Endothelial cell of umbilical vein (primary cell): ENCODE data around the gene COTL1. TPM values are rescaled to one million over a fixed set of nuclear protein-coding genes. Genes with fewer than 3 reads are reported as not detected.

Experiments used
- BruUV-seq: library from RNA; stranded (reverse); fragments of 400-500 nt; replicated peaks from 2 replicates; lab custom pipeline; 2021; lab: Mats Ljungman, UMichigan
- CTCF ChIA-PET: fragments of 300-600, 350-600 bp; sonication (Branson Sonifier 250); formaldehyde crosslinking; loops from one replicate; lab custom pipeline; 2021; ENCODE audit warnings: antibody characterized with exemption, inconsistent platforms; lab: Charles Lee
- POLR2A ChIA-PET: fragments of 300-600, 350-600 bp; sonication (Branson Sonifier 250); formaldehyde crosslinking; loops from one replicate; lab custom pipeline; 2021; ENCODE audit warnings: antibody characterized with exemption, inconsistent platforms; lab: Charles Lee
- DNase-seq: peaks from one replicate; pipeline ENCODE4 v3.0.0-alpha.2; 2011; ENCODE audit warnings: low read depth, low spot score
- FAIRE-seq: peaks from 2 replicates; lab custom pipeline; 2011; peaks lifted over from hg19 to GRCh38; lab: Jason Lieb, UNC
- H2AFZ ChIP-seq: 2 replicates; pipeline ENCODE4 v1.6.0; 2012; ENCODE audit warnings: low read depth, low read length, control low read depth, inconsistent platforms
- H3K27ac ChIP-seq: 2 replicates; pipeline ENCODE4 v1.5.1; 2011; ENCODE audit warnings: low read depth, mild to moderate bottlenecking, control low read depth, low read length, moderate library complexity; ENCODE audit not compliant: insufficient read depth
- H3K27me3 ChIP-seq, 2 experiments: 2 replicates each; pipeline versions ENCODE4 v1.6.0 to v1.6.1; 2011; ENCODE audit warnings: low read length in 2 of 2, mixed read lengths in 1 of 2; ENCODE audit not compliant: control insufficient read depth in 2 of 2, insufficient read depth in 2 of 2
- H3K36me3 ChIP-seq, 2 experiments: 2 replicates in 1 of 2; 3 replicates in 1 of 2; pipeline ENCODE4 v1.5.1; 2011; ENCODE audit warnings: low read length in 2 of 2, mild to moderate bottlenecking in 1 of 2, moderate library complexity in 1 of 2; ENCODE audit not compliant: control insufficient read depth in 2 of 2, insufficient read depth in 2 of 2; ENCODE audit errors: extremely low read depth in 1 of 2
- H3K4me1 ChIP-seq: 3 replicates; pipeline ENCODE4 v1.5.1; 2011; ENCODE audit warnings: mild to moderate bottlenecking, low read length; ENCODE audit not compliant: control insufficient read depth, insufficient read depth; ENCODE audit errors: extremely low read depth
- H3K4me2 ChIP-seq: 2 replicates; pipeline ENCODE4 v1.6.1; 2011; ENCODE audit warnings: low read length, control low read depth, mixed read lengths; ENCODE audit not compliant: insufficient read depth
- H3K4me3 ChIP-seq, 3 experiments: fragments of 200-600 bp in 1 of 3; sonication (generic), shearing (Covaris generic) in 1 of 3; replicated peaks in 1 of 3; 2 replicates each; pipeline ENCODE4 v1.5.1; 2011 to 2016; ENCODE audit warnings: control low read depth in 3 of 3, low read length in 3 of 3, mild to moderate bottlenecking in 2 of 3, inconsistent platforms in 1 of 3, low read depth in 1 of 3, moderate library complexity in 1 of 3; ENCODE audit not compliant: insufficient read depth in 1 of 3
- H3K79me2 ChIP-seq: 2 replicates; pipeline ENCODE4 v1.6.0; 2012; ENCODE audit warnings: low read length, inconsistent platforms; ENCODE audit not compliant: control insufficient read depth, insufficient read depth
- H3K9ac ChIP-seq: replicated peaks from 2 replicates; pipeline ENCODE3; 2011; ENCODE audit warnings: low read length, control low read depth; ENCODE audit not compliant: insufficient read depth; ENCODE audit errors: extremely low read depth
- H3K9me1 ChIP-seq: replicated peaks from 3 replicates; pipeline ENCODE4 v1.6.0; 2011; ENCODE audit warnings: mild to moderate bottlenecking, low read length; ENCODE audit not compliant: control insufficient read depth, insufficient read depth; ENCODE audit errors: extremely low read depth
- H3K9me3 ChIP-seq: replicated peaks from 2 replicates; pipeline ENCODE4 v1.5.1; 2012; ENCODE audit warnings: low read length, inconsistent platforms; ENCODE audit not compliant: control insufficient read depth, insufficient read depth
- H4K20me1 ChIP-seq: replicated peaks from 2 replicates; pipeline ENCODE3; 2011; ENCODE audit warnings: mild to moderate bottlenecking, low read length; ENCODE audit not compliant: control insufficient read depth, insufficient read depth; ENCODE audit errors: extremely low read depth
- CTCF ChIP-seq, 2 donors: IDR thresholded peaks; 1 replicate in 1 of 2; 2 replicates in 1 of 2; pipeline ENCODE4 v1.5.1; 2011; ENCODE audit warnings: low read length in 2 of 2, mild to moderate bottlenecking in 2 of 2, moderate library complexity in 2 of 2, control low read depth in 1 of 2, inconsistent platforms in 1 of 2, low read depth in 1 of 2; ENCODE audit not compliant: insufficient read depth in 1 of 2; ENCODE audit errors: extremely low read depth in 1 of 2
- EZH2 ChIP-seq: IDR thresholded peaks from 2 replicates; pipeline ENCODE4 v1.6.1; 2012; ENCODE audit warnings: borderline replicate concordance, low read depth, mild to moderate bottlenecking, moderate library complexity, low read length, inconsistent platforms; ENCODE audit not compliant: severe bottlenecking
- FOS ChIP-seq: IDR thresholded peaks from 2 replicates; pipeline ENCODE4 v1.6.1; 2011; ENCODE audit warnings: mild to moderate bottlenecking, low read length, moderate library complexity, borderline replicate concordance; ENCODE audit not compliant: insufficient read depth
- GATA2 ChIP-seq: IDR thresholded peaks from 2 replicates; pipeline ENCODE4 v1.7.0; 2011; ENCODE audit warnings: low read depth, mild to moderate bottlenecking, moderate library complexity, mixed read lengths, low read length; ENCODE audit not compliant: insufficient read length, insufficient read depth
- JUN ChIP-seq: IDR thresholded peaks from 2 replicates; pipeline ENCODE4 v1.6.1; 2011; ENCODE audit warnings: borderline replicate concordance, low read depth; ENCODE audit not compliant: insufficient read length, insufficient read depth
- MAX ChIP-seq: IDR thresholded peaks from 2 replicates; pipeline ENCODE4 v1.6.1; 2011; ENCODE audit not compliant: insufficient read depth, insufficient read length
- MYC ChIP-seq: IDR thresholded peaks from one replicate; pipeline ENCODE4 v1.6.1; 2011; ENCODE audit warnings: mild to moderate bottlenecking, low read depth, low read length
- POLR2A ChIP-seq: IDR thresholded peaks from 2 replicates; pipeline ENCODE4 v1.6.1; 2012; ENCODE audit warnings: low read depth, mild to moderate bottlenecking, control low read depth, low read length
- POLR2AphosphoS5 ChIP-seq: IDR thresholded peaks from 2 replicates; pipeline ENCODE4 v1.6.1; 2012; ENCODE audit warnings: low read depth, mild to moderate bottlenecking, control low read depth, low read length, moderate library complexity; ENCODE audit not compliant: insufficient read depth
- dilution Hi-C: fragments of 300-500 bp; cut with MboI; formaldehyde crosslinking; loops from one replicate; pipeline ENCODE4 v1.15.0; 2019; ENCODE audit warnings: low sequenced_read_pairs; ENCODE audit not compliant: extremely low pct_ligation_motif_present
- intact Hi-C: fragments of 100-400 bp; cut with micrococcal nuclease; formaldehyde crosslinking; loops from one replicate; pipeline ENCODE4 v1.10.0; 2022
- polyA plus RNA-seq, 4 experiments: library from polyadenylated mRNA; depleted of rRNA in 3 of 4; stranded (reverse) in 3 of 4; unstranded in 1 of 4; fragments of >200 nt; gene quantifications; 2 replicates each; pipeline versions ENCODE4 v1.2.1 to v1.2.3, GENCODE V29; 2011 to 2012; ENCODE audit warnings: missing spikeins in 1 of 4
- total RNA-seq: library from RNA; stranded (reverse); gene quantifications from 2 replicates; pipeline ENCODE4 v1.2.3, GENCODE V29; 2021

COTL1 gene
- total and polyA plus RNA-seq, 2 donors (not counting 3 experiments of a cell fraction or from before 2014, with no cell fraction given) = 90.0 to 200 TPM

GRCh38 chr16:84630009-84630408 is 12.1 kb upstream of the COTL1 start:
- Histone ChIP-seq H3K4me3 (no peak overlapping the region), H3K36me3 (no peaks in the 10 kb centered on the region), H3K4me2 (no peak overlapping the region), H2AFZ (no peak overlapping the region), H3K79me2 (no peaks in the 10 kb centered on the region), H3K27ac (no peak overlapping the region), H3K9ac (no peak overlapping the region), H3K27me3 (peaks cover 0 to 4% of the 10 kb centered on the region in 2 experiments), H4K20me1 (no peaks in the 10 kb centered on the region), H3K4me1 (no peaks in the 10 kb centered on the region), H3K9me3 (no peaks in the 10 kb centered on the region), H3K9me1 (no peaks in the 10 kb centered on the region)
- DNase-seq = no peak
- no TSS peak for BruUV-seq
- dilution Hi-C loops = no loop called here
- intact Hi-C loops = no loop called here
- no peak for FAIRE-seq
- CTCF ChIA-PET = interaction anchor here (0.7 to 3.9 kb wide), 5 partner anchors 11 to 341 kb away, joined by 3 to 24 read pairs (median 4); no protein-coding TSS in a partner anchor
- POLR2A ChIA-PET = no interaction called here
- TF ChIP-seq CTCF (IDR thresholded peaks at IDR 0.05; ENCODE audit: extremely low read depth in 1 of 2, insufficient read depth in 1 of 2, low read depth in 1 of 2, low read length in 2 of 2) (no peak), POLR2A (no peak), FOS (no peak), MYC (no peak), JUN (no peak), MAX (no peak), GATA2 (no peak), EZH2 (no peak), POLR2AphosphoS5 (no peak)
